Peyer's patch (tissue), 4 donors: ENCODE measurements around the gene S100A1. TPM values are rescaled to one million over a fixed set of nuclear protein-coding genes. Genes with fewer than 3 reads are reported as not detected.
"Not testable (repeated sequence)": the region's sequence is repeated elsewhere in the genome, so short reads cannot be mapped to it uniquely, and the experiment has no call there.

Experiments
- DNase-seq, 3 donors: peaks; one replicate each; pipeline ENCODE4 v3.0.0-alpha.2; 2017 to 2019
- H3K27ac ChIP-seq, 4 donors: fragments of 200-600 bp; sonication (generic); one replicate each; pipeline ENCODE4 v1.5.1; 2016 to 2019
- H3K27me3 ChIP-seq, 2 donors: fragments of 200-600 bp; sonication (generic); one replicate each; pipeline ENCODE4 v1.5.1; 2019
- H3K36me3 ChIP-seq, 3 donors: fragments of 200-600 bp; sonication (generic); one replicate each; pipeline ENCODE4 v1.5.1; 2016 to 2019
- H3K4me1 ChIP-seq, 4 donors: fragments of 200-600 bp; sonication (generic); one replicate each; pipeline ENCODE4 v1.5.1; 2016 to 2019
- H3K4me3 ChIP-seq, 4 donors: fragments of 200-600 bp; sonication (generic); 1 replicate in 3 of 4; 2 replicates in 1 of 4; pipeline ENCODE4 v1.5.1; 2016 to 2019; ENCODE audit warnings: mild to moderate bottlenecking in 1 of 4
- H3K9me3 ChIP-seq, 4 donors: fragments of 200-600 bp; sonication (generic); one replicate each; pipeline ENCODE4 v1.5.1; 2016 to 2019; ENCODE audit warnings: mild to moderate bottlenecking in 1 of 4
- CTCF ChIP-seq, 6 experiments: fragments of 450-650 bp in 4 of 6; fragments of 200-600 bp in 2 of 6; sonication (generic) in 1 of 6; IDR thresholded peaks; one replicate each; pipeline ENCODE4 v1.5.1; 2017 to 2019; ENCODE audit warnings: antibody characterized with exemption in 6 of 6, mild to moderate bottlenecking in 3 of 6, moderate library complexity in 1 of 6
- POLR2A ChIP-seq, 2 donors: fragments of 450-650 bp; IDR thresholded peaks; one replicate each; pipeline ENCODE4 v1.5.1; 2017; ENCODE audit warnings: antibody characterized with exemption in 2 of 2, mild to moderate bottlenecking in 2 of 2, moderate library complexity in 2 of 2
- total RNA-seq, 4 donors: library from RNA; depleted of rRNA; stranded (reverse); fragments of >200 nt; gene quantifications; one replicate each; pipeline ENCODE4 v1.1.0, GENCODE V29; 2016

Gene S100A1
- not detected for total RNA-seq

DNA sequence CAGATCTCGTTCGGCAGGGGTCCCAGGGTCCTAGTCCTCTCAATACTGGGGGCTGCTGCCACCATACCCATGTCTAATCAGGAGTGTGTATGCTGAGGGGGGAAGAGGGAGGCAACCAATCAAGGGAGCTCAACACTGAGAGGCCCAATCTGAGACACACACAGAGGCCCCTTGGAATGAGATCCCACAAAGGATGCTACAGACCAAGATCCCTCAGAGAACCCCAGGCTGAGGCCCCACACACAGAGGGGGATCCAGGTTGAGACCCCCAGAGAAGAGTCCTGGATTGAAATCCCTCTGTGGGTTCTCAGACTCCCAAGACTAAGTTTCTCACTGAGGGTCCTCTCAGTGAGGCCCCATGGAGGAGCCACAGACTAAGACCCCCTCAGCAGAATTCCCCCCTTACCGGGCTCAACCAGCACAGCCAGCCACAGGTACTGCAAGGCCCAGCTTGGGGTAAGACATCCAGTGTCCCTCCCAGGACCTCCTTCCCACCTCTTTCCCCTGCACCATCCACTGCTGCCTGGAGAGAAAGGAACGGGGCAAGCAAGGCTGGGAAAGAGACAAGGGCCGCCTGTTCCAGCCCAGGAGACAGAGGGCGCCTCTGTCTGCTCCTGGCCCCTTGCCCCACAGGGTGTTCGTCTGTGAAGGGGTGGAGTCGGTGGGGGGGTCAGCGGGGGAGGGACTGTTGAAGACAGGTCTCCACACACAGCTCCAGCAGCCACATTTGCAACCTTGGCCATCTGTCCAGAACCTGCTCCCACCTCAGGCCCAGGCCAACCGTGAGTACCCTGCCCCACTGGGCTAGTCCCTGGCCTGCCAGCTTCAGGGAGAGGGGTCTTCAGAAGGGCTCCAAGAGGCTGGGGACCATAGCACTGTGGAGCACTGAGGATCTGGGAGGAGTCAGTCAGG is at the start of gene S100A1:
TSS of gene S100A1 (plus strand) at position 720 of the 912 bp plus-strand sequence. CDS start 2,088 bp downstream, outside the sequence.
- no peaks in the 10 kb centered on the region for H3K27me3 ChIP-seq
- peak within 1 kb of the TSS; percentile 35 to 55 (median 44) for H3K4me3 ChIP-seq
- peak in 1 of 3 donors; percentile 48 for DNase-seq
- H3K4me1 ChIP-seq = peaks cover 0 to 37% (median 3%) of the 10 kb centered on the region in 4 donors
- no peaks in the 10 kb centered on the region for H3K9me3 ChIP-seq
- H3K27ac ChIP-seq = peak within 1 kb of the TSS; percentile 61 to 85 (median 76)
- peaks cover 0 to 4% (median 0%) of the 10 kb centered on the region in 3 donors for H3K36me3 ChIP-seq
- TF ChIP-seq POLR2A (IDR thresholded peaks at IDR 0.05) (no peak), CTCF (IDR thresholded peaks at IDR 0.05) (peak in 1 of 6 experiments; percentile 73)

DNA sequence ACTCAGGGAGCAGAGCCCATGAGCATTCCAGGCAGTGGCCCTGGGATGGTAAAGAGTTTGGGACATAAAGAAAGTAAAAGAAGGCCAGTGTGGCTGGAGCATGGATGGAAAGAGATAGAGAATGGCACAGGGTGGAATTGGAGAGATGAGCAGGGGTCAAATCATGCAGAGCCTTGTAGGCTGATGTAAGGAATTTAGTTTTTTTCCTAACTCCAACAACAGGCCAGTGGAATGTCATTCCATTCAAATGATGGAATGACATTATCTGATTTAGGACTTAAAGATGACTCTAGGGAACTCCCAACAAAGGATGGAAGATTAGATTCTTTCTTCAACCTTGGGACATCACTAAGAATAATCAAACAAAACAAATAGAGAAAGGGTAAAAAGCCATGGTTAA is 49.7 kb upstream of the S100A1 start:
- no peak for DNase-seq
- Histone ChIP-seq H3K9me3 (no peaks in the 10 kb centered on the region), H3K4me3 (no peak overlapping the region), H3K27me3 (no peaks in the 10 kb centered on the region), H3K27ac (no peak overlapping the region), H3K36me3 (no peaks in the 10 kb centered on the region), H3K4me1 (peaks cover 0 to 7% (median 0%) of the 10 kb centered on the region in 4 donors)
- no peak for TF ChIP-seq POLR2A (IDR thresholded peaks at IDR 0.05)
- no peak for TF ChIP-seq CTCF (IDR thresholded peaks at IDR 0.05)

DNA sequence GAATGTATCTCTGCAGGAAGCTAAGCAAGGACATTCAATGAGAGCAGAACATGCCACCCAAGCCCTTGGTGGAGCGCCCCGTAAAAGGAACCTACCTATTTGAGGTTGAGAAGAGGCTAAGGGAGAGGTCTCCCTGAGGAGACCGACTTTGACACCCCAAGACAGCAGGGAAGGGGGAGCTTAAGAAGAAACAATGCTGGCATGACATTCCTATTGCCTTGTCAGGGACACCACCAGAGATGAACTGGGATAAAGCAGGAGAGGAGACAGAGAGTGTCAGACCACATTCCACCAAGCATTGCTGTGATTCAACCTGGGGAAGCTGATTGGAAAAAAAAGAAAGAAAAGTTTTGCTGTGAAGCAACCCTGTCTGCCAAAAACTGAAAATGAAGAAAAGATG is 49.3 kb upstream of the S100A1 start:
- Histone ChIP-seq H3K36me3 (no peaks in the 10 kb centered on the region), H3K4me3 (no peak overlapping the region), H3K9me3 (no peaks in the 10 kb centered on the region), H3K27ac (no peak overlapping the region), H3K27me3 (no peaks in the 10 kb centered on the region), H3K4me1 (peaks cover 0 to 7% (median 0%) of the 10 kb centered on the region in 4 donors)
- DNase-seq = no peak
- TF ChIP-seq CTCF (IDR thresholded peaks at IDR 0.05) (no peak), POLR2A (IDR thresholded peaks at IDR 0.05) (no peak)

DNA sequence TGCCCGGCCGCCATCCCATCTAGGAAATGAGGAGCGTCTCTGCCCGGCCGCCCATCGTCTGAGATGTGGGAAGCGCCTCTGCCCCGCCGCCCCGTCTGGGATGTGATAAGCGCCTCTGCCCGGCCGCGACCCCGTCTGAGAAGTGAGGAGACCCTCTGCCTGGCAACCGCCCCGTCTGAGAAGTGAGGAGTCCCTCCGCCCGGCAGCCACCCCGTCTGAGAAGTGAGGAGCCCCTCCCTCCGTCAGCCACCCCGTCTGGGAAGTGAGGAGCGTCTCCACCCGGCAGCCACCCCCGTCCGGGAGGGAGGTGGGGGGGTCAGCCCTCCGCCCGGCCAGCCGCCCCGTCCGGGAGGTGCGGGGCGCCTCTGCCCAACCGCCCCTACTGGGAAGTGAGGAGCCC is 45.4 kb upstream of the S100A1 start:
- not testable (repeated sequence) for H3K36me3 ChIP-seq

GRCh38 chr1:153583514-153583913 is 44.7 kb upstream of the S100A1 start:
- H3K4me3 ChIP-seq, H3K4me1 ChIP-seq, H3K27ac ChIP-seq, DNase-seq, H3K36me3 ChIP-seq, H3K9me3 ChIP-seq, H3K27me3 ChIP-seq: not testable (repeated sequence)

More for the DNA sequence above, 45.4 kb upstream of the S100A1 start:
- not testable (repeated sequence) for H3K4me3 ChIP-seq, H3K27me3 ChIP-seq, H3K4me1 ChIP-seq, H3K9me3 ChIP-seq, H3K27ac ChIP-seq, DNase-seq

DNA sequence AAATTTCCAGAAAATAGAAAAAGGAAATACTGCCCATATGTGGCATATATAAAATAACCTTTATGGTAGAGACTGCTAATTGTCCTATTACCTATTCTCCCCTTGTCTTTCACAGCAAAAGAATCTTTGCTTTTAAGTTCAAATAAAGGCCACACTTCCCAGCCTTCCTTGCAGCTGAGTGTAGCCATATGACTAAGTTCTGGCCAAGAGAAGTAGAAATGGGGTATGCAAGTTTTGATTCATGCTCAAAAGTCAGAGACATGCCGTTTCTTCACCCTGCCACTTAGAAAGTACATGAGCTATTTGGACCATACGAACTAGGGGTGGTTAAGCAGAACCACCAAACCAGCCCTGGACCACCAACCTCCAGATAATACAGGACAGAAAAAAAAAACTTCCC is 44.3 kb upstream of the S100A1 start:
- no peak for DNase-seq
- Histone ChIP-seq H3K27ac (no peak overlapping the region), H3K9me3 (no peaks in the 10 kb centered on the region), H3K4me3 (no peak overlapping the region), H3K4me1 (no peaks in the 10 kb centered on the region), H3K36me3 (no peaks in the 10 kb centered on the region), H3K27me3 (no peaks in the 10 kb centered on the region)
- no peak for TF ChIP-seq POLR2A (IDR thresholded peaks at IDR 0.05)
- no peak for TF ChIP-seq CTCF (IDR thresholded peaks at IDR 0.05)
